BJ (cell line): ENCODE results near the gene PSMA6. TPM values are rescaled to one million over a fixed set of nuclear protein-coding genes. Genes with fewer than 3 reads are reported as not detected.
A peak's percentile ranks its signal among the peaks of the same experiment; 100 is the strongest.

Experiments
- CTCF ChIA-PET: fragments of 350-600 bp; formaldehyde crosslinking; extraction: SDS; loops from one replicate; lab custom pipeline; 2021; ENCODE audit warnings: antibody characterized with exemption, inconsistent platforms; lab: Yijun Ruan, JAX
- POLR2A ChIA-PET: fragments of 300-600 bp; sonication (Branson Sonifier 250); formaldehyde crosslinking; extraction: SDS; loops from one replicate; lab custom pipeline; 2021; ENCODE audit warnings: antibody characterized with exemption; lab: Charles Lee
- DNase-seq: peaks from one replicate; pipeline ENCODE4 v3.0.0-alpha.2; 2011; ENCODE audit warnings: low read depth
- H3K27me3 ChIP-seq: 2 replicates; pipeline ENCODE4 v1.6.0; 2011; ENCODE audit warnings: low read length; ENCODE audit not compliant: control insufficient read depth, insufficient read depth
- H3K36me3 ChIP-seq: 2 replicates; pipeline ENCODE4 v1.5.1; 2011; ENCODE audit warnings: low read length; ENCODE audit not compliant: control insufficient read depth, insufficient read depth
- H3K4me3 ChIP-seq: 2 replicates; pipeline ENCODE4 v1.5.1; 2011; ENCODE audit warnings: low read depth, mild to moderate bottlenecking, control low read depth, low read length
- polyA plus RNA-seq: library from polyadenylated mRNA; depleted of rRNA; stranded (reverse); fragments of >200 nt; gene quantifications from 2 replicates; pipeline ENCODE4 v1.2.3, GENCODE V29; 2011
- TF ChIP-seq, protein P1 (sequence below): IDR thresholded peaks from 2 replicates; pipeline ENCODE4 v1.5.1; 2011; ENCODE audit warnings: low read depth, mild to moderate bottlenecking, control low read depth, inconsistent platforms, low read length, moderate library complexity; ENCODE audit not compliant: insufficient read depth

PSMA6 gene
- polyA plus RNA-seq, 1 experiment = 155 TPM

DNA sequence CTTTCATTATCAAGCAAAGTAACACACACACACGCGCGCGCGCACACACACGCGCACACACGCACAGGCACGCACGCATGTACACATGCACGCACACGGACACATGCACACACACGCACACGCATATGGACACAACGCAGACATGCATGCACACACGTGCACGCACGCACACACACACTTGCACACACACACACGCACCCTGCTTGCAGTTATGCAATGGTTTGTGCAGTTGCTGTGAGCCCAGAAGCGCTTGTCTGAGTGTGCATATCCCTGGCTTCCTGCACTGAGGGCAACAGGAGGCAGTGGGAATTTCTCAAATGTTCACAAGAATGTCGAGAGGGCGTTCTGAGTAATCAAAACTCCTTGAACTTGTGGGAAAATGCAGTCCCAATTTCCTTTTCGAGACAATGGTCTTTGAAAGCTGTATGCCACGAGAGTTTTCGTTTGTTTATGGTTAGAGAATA, 70.8 kb downstream of the PSMA6 start:
- ChIA-PET POLR2A (no interaction called here), CTCF (interaction anchor here (1.4 kb wide), 1 partner anchor 11 kb away, joined by 7 read pairs; no protein-coding TSS in a partner anchor)
- Histone ChIP-seq H3K4me3 (no peak overlapping the region), H3K27me3 (no peaks in the 10 kb centered on the region), H3K36me3 (no peaks in the 10 kb centered on the region)
- no peak for DNase-seq
- TF ChIP-seq, protein P1, sequence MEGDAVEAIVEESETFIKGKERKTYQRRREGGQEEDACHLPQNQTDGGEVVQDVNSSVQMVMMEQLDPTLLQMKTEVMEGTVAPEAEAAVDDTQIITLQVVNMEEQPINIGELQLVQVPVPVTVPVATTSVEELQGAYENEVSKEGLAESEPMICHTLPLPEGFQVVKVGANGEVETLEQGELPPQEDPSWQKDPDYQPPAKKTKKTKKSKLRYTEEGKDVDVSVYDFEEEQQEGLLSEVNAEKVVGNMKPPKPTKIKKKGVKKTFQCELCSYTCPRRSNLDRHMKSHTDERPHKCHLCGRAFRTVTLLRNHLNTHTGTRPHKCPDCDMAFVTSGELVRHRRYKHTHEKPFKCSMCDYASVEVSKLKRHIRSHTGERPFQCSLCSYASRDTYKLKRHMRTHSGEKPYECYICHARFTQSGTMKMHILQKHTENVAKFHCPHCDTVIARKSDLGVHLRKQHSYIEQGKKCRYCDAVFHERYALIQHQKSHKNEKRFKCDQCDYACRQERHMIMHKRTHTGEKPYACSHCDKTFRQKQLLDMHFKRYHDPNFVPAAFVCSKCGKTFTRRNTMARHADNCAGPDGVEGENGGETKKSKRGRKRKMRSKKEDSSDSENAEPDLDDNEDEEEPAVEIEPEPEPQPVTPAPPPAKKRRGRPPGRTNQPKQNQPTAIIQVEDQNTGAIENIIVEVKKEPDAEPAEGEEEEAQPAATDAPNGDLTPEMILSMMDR = no peak

DNA sequence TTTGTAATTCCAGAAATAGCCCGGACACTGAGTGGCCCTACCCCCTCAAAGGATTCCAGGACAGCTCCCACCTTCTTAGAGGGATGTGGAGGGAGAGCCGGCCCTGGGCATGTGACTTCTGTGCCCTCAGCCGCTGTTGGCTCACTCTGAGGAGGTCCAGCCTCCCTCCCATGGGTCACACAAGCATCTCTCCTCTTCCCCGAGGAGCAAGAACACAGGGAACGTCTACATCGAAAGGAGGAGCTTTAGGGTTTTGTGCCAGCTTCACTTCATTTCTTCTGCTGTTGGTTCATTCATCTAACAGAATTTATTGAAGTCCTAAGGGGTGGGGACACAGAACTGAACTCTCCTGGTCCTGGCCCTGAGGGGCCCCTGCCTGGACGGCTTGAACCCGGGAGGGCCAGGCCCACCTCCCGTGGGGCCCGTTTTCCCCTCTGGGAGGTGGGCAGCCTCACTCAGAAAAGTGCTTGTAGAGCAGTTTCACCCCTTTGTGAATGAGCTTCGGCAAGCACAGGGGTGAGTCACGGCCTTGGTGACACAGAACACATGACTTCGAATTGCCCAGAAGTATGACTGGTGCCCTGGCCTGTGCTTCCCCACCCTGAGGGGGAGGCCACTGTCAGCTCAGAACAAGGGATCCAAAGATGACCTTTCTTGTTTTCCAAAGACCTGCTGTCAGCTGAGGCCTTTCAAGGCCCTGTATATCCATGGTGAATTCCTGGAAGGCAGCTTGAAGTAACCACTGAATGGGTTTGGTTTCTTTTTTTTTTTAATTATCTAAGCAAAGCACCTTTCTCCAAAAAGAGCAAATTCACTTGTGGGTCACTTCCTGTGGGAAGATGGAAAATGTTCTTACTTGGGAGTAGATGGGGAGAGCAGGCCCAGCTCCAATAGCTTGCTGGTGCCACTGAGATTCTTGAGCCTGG, 73.2 kb downstream of the PSMA6 start:
- no peaks in the 10 kb centered on the region for H3K36me3 ChIP-seq
- DNase-seq = peak; percentile 61
- CTCF ChIA-PET = interaction anchor here (1.1 to 1.8 kb wide), 5 partner anchors 8 to 151 kb away, joined by 3 to 7 read pairs (median 3); no protein-coding TSS in a partner anchor
- H3K4me3 ChIP-seq = no peak overlapping the region
- no peaks in the 10 kb centered on the region for H3K27me3 ChIP-seq
- TF ChIP-seq, protein P1 = no peak
- POLR2A ChIA-PET = interaction anchor here (0.6 to 0.8 kb wide), 2 partner anchors 20 to 59 kb away, joined by 3 to 4 read pairs; no protein-coding TSS in a partner anchor

DNA sequence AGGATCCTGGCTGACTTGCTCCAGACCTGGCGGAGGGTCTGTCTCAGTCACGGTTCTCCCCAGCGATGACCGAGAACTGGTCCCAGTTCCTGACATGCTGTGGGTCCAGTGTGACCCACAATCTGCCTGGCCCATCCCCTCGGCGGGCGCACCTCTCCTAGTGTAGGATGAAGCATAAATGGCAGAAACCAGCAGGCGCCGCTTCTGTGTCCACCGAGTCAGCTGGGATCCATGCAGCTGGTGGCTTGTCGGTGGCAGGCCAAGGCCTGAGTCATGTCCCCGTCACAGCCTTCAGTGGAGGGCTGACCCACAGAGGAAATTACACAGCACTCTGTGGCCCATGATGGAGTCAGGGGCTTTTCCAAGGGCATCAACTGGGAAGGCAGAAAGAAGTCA, 73.9 kb downstream of the PSMA6 start:
- TF ChIP-seq, protein P1 = no peak
- ChIA-PET POLR2A (interaction anchor here (0.6 to 0.8 kb wide), 2 partner anchors 19 to 60 kb away, joined by 3 to 4 read pairs; no protein-coding TSS in a partner anchor), CTCF (interaction anchor here (1.2 to 1.5 kb wide), 3 partner anchors 9 to 20 kb away, joined by 3 read pairs; no protein-coding TSS in a partner anchor)
- no peak for DNase-seq
- Histone ChIP-seq H3K36me3 (no peaks in the 10 kb centered on the region), H3K27me3 (no peaks in the 10 kb centered on the region), H3K4me3 (no peak overlapping the region)

GRCh38 chr14:35366521-35366976, 74.4 kb downstream of the PSMA6 start:
- TF ChIP-seq, protein P1 = no peak
- H3K27me3 ChIP-seq = no peaks in the 10 kb centered on the region
- no peaks in the 10 kb centered on the region for H3K36me3 ChIP-seq
- no peak for DNase-seq
- ChIA-PET POLR2A (no interaction called here), CTCF (no interaction called here)
- H3K4me3 ChIP-seq = no peak overlapping the region

- ChIA-PET CTCF (no interaction called here), POLR2A (no interaction called here)
- TF ChIP-seq, protein P1 = no peak
- Histone ChIP-seq H3K27me3 (no peaks in the 10 kb centered on the region), H3K36me3 (no peaks in the 10 kb centered on the region), H3K4me3 (no peak overlapping the region)
- DNase-seq = no peak
Measured at GRCh38 chr14:35367056-35367372, 74.8 kb downstream of the PSMA6 start.
